SJSA1 (cell line): ENCODE results near the gene LY6G6C. TPM values are rescaled to one million over a fixed set of nuclear protein-coding genes. Genes with fewer than 3 reads are reported as not detected.
"Not testable (repeated sequence)": the region's sequence is repeated elsewhere in the genome, so short reads cannot be mapped to it uniquely, and the experiment has no call there.

ENCODE experiments used
- DNase-seq, 2 experiments: peaks; one replicate each; pipeline ENCODE4 v3.0.0-alpha.2; 2015 to 2020; ENCODE audit warnings: low spot score in 2 of 2, low read depth in 1 of 2
- H3K27ac ChIP-seq: fragments of 250-450 bp; sonication (Bioruptor Pico); 2 replicates; pipeline ENCODE4 v1.5.1; 2020; ENCODE audit warnings: mild to moderate bottlenecking, moderate library complexity
- H3K27me3 ChIP-seq: fragments of 250-450 bp; sonication (Bioruptor Pico); replicated peaks from 2 replicates; pipeline ENCODE4 v1.5.1; 2020; ENCODE audit warnings: mild to moderate bottlenecking, moderate library complexity
- H3K36me3 ChIP-seq: fragments of 250-450 bp; sonication (Bioruptor Pico); 2 replicates; pipeline ENCODE4 v1.5.1; 2020; ENCODE audit warnings: mild to moderate bottlenecking
- H3K4me1 ChIP-seq: fragments of 250-450 bp; sonication (Bioruptor Pico); replicated peaks from 2 replicates; pipeline ENCODE4 v1.6.1; 2021; ENCODE audit warnings: mild to moderate bottlenecking
- H3K4me3 ChIP-seq: fragments of 250-450 bp; sonication (Bioruptor Pico); 2 replicates; pipeline ENCODE4 v1.5.1; 2020; ENCODE audit warnings: mild to moderate bottlenecking
- H3K9me3 ChIP-seq: fragments of 250-450 bp; sonication (Bioruptor Pico); replicated peaks from 2 replicates; pipeline ENCODE4 v1.5.1; 2020; ENCODE audit warnings: mild to moderate bottlenecking
- total RNA-seq: library from RNA; depleted of rRNA; stranded (reverse); fragments of >200 nt; shearing (Covaris generic); gene quantifications from 2 replicates; pipeline ENCODE4 v1.2.3, GENCODE V29; 2014

The LY6G6C gene
- total RNA-seq, 1 experiment from 2014 or later, result not detected

GRCh38 chr6:31713991-31714684, 7.4 kb downstream of the LY6G6C start:
- Histone ChIP-seq H3K4me1 (peaks cover 3% of the 10 kb centered on the region; the same call in 1 of the 2 replicates), H3K4me3 (no peak overlapping the region), H3K36me3 (no peaks in the 10 kb centered on the region), H3K9me3 (no peaks in the 10 kb centered on the region), H3K27ac (no peak overlapping the region), H3K27me3 (no peaks in the 10 kb centered on the region)
- no peak for DNase-seq

GRCh38 chr6:31713465-31713864, 8.1 kb downstream of the LY6G6C start:
- no peaks in the 10 kb centered on the region for H3K27me3 ChIP-seq
- no peak overlapping the region for H3K27ac ChIP-seq
- DNase-seq, result no peak
- H3K4me1 ChIP-seq, result peaks cover 3% of the 10 kb centered on the region; the same call in 1 of the 2 replicates
- H3K4me3 ChIP-seq, result no peak overlapping the region
- no peaks in the 10 kb centered on the region for H3K9me3 ChIP-seq
- no peaks in the 10 kb centered on the region for H3K36me3 ChIP-seq

DNA sequence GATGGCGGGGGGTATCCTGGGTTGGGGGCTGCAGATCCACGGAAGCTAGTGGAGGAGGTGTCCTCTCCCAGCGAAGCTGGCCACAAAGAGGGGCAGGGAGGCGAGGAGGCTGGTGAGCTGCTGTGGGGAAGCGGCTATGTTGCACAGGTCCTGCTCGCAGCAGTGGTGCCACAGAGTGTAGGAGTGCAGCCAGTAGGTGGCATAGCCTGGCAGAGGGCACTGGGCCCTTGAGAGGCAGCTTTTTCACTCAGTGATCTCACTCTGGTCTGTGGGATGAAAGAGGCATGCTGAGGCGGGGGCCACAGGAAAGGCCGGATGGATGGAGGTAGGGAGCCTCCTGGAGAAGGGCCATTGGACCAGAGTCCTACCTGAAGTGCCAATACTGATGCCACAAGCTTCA, 9.2 kb downstream of the LY6G6C start:
- Histone ChIP-seq H3K36me3 (no peaks in the 10 kb centered on the region), H3K4me1 (peaks cover 3% of the 10 kb centered on the region; the same call in 1 of the 2 replicates), H3K27ac (no peak overlapping the region), H3K27me3 (no peaks in the 10 kb centered on the region), H3K4me3 (no peak overlapping the region), H3K9me3 (no peaks in the 10 kb centered on the region)
- DNase-seq, result no peak

DNA sequence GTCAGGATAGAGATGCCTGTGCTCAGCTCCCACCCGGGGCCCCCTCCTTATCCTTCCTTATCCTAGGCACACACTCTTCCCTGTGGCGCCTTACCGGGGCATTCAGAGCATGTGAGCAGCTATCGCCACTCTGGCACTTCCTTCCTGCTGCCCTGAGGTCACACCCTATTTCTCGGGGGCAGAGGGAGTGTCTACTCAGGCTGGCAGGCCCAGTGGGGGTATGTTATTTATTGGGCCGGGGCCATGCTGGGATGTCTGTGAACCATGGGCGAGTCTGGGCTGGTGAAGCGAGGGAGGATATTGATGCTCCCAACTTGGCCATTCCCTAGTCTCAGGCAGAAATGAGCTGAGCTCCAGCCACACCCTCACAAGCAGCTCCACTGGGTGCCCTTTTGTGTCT, 10.3 kb downstream of the LY6G6C start:
- DNase-seq, result no peak
- Histone ChIP-seq H3K9me3 (no peaks in the 10 kb centered on the region), H3K36me3 (no peaks in the 10 kb centered on the region)

GRCh38 chr6:31710523-31711219, 10.9 kb downstream of the LY6G6C start:
- Histone ChIP-seq H3K27ac (no peak overlapping the region), H3K36me3 (no peaks in the 10 kb centered on the region), H3K27me3 (no peaks in the 10 kb centered on the region), H3K9me3 (no peaks in the 10 kb centered on the region), H3K4me1 (peaks cover 3% of the 10 kb centered on the region; the same call in 1 of the 2 replicates), H3K4me3 (no peak overlapping the region)
- no peak for DNase-seq

More for the DNA sequence above, 10.3 kb downstream of the LY6G6C start:
- Histone ChIP-seq H3K27ac (no peak overlapping the region), H3K4me1 (peaks cover 3% of the 10 kb centered on the region; the same call in 1 of the 2 replicates), H3K27me3 (no peaks in the 10 kb centered on the region), H3K4me3 (no peak overlapping the region)

- not testable (repeated sequence) for H3K27me3 ChIP-seq, DNase-seq, H3K36me3 ChIP-seq, H3K4me3 ChIP-seq, H3K9me3 ChIP-seq, H3K27ac ChIP-seq, H3K4me1 ChIP-seq
Observed at GRCh38 chr6:31709157-31709556, 12.4 kb downstream of the LY6G6C start.

DNA sequence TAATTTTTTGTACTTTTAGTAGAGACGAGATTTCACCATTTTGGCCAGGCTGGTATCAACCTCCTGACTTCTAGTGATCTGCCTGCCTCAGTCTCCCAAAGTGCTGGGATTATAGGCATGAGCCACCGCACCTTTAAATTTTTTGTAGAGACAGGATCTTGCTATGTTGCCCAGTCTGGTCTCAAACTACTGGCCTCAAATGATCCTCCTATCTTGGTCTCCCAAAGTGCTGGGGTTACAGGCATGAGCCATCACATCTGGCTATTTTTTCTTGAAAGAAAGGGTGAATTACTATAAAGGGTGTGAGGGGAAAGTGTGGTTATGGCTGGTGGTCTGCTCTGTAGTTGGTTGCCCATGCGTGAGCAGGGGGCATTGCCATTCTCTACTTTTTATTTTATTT, 13.3 kb downstream of the LY6G6C start:
- Histone ChIP-seq H3K4me3 (no peak overlapping the region), H3K27ac (no peak overlapping the region), H3K9me3 (no peaks in the 10 kb centered on the region), H3K36me3 (no peaks in the 10 kb centered on the region), H3K4me1 (peaks cover 15% of the 10 kb centered on the region), H3K27me3 (no peaks in the 10 kb centered on the region)
- DNase-seq, result no peak

DNA sequence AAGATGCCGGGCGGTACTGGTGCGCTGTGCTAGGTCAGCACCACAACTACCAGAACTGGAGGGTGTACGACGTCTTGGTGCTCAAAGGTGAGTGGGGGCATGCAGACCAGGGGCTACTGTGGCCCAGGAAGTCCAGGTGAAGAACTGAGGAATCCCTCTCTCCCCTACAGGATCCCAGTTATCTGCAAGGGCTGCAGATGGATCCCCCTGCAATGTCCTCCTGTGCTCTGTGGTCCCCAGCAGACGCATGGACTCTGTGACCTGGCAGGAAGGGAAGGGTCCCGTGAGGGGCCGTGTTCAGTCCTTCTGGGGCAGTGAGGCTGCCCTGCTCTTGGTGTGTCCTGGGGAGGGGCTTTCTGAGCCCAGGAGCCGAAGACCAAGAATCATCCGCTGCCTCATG, 13.8 kb downstream of the LY6G6C start:
- Histone ChIP-seq H3K4me3 (no peak overlapping the region), H3K36me3 (no peaks in the 10 kb centered on the region), H3K9me3 (no peaks in the 10 kb centered on the region), H3K4me1 (peaks cover 15% of the 10 kb centered on the region), H3K27ac (no peak overlapping the region), H3K27me3 (no peaks in the 10 kb centered on the region)
- DNase-seq, result no peak

GRCh38 chr6:31706599-31706998, 14.9 kb downstream of the LY6G6C start, which contains the start of gene LY6G6F:
TSS of gene LY6G6F (plus strand) at chr6:31706866. CDS start at chr6:31706907, 41 bp downstream.
- no peak for DNase-seq
- no peaks in the 10 kb centered on the region for H3K9me3 ChIP-seq
- H3K4me1 ChIP-seq, result peaks cover 19% of the 10 kb centered on the region
- no peak within 1 kb of the TSS for H3K27ac ChIP-seq
- H3K27me3 ChIP-seq, result no peaks in the 10 kb centered on the region
- 0 out of 2 replicates have a peak, but pooled peaks cover under 1% of the 10 kb centered on the region for H3K36me3 ChIP-seq
- no peak within 1 kb of the TSS for H3K4me3 ChIP-seq

DNA sequence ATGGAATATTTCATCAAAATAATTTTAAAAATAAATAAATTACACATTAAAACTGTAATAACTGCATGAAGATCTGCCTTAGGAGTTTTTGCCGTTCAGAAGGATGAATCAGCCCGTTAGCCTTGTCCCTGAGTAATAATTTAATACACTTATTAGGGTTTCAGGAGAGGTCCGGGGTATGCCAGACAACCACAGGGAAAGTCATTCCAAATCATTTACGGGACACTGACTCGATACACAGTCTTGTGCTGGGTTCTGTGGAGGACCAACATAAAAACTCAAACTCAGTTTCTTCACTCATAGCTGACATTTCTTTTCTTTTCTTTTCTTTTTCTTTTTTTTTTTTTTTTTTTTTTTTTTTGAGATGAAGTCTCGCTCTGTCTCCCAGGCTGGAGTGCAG, 15.6 kb downstream of the LY6G6C start:
- Histone ChIP-seq H3K4me1 (peaks cover 21% of the 10 kb centered on the region), H3K27me3 (no peaks in the 10 kb centered on the region), H3K27ac (no peak overlapping the region), H3K4me3 (no peak overlapping the region), H3K9me3 (no peaks in the 10 kb centered on the region), H3K36me3 (0 out of 2 replicates have a peak, but pooled peaks cover 4% of the 10 kb centered on the region)
- no peak for DNase-seq

DNA sequence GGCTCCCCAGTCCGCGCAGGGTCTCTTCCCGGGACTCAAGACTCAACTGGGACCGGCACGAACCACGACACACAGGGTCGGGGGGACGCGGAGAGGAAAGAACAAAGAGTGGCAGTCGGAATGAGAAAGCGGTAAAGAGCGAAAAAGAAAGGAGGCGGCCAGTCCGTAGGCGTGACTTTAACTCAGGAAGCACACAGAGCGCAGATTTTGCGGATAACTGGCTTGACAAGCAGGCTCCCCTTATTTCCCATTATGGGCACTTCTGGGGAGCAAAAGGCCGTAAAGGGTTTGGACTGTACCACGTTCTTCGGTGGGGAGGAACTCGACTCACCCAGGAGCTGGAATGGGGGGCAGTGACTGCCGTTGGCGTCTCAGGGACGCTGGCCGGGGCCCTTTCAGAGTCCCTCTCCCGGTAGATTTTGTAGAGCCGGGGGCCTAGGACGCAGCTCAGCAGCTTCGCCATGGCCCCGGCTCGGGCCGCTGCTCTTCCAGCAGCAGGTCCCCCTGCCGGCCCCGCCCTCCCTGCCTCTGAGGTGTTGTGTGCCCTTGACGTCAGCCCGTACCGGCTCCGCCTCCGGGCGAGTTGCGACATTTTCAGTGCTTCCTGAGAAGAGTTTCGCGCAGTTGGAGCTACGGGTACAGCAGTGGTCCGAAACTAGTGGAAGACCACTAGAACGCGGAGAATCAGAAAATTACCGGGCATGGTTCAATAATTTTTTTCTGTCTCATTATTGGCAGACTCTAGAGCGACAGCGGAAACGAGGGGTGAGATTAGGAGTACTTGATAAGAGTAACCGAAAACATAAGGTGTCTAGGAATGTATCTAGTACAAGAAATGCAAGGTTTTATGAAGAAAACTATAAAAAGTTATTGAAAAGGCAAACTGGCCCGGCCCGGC, 18.5 kb downstream of the LY6G6C start, which contains the start of gene ABHD16A:
Gene ABHD16A, minus strand, starts transcription at position 506 of the 898 bp plus-strand sequence. Its CDS starts 43 bp downstream, at position 463.
- peaks cover 14% of the 10 kb centered on the region for H3K36me3 ChIP-seq

GRCh38 chr6:31702405-31702818, 19.1 kb downstream of the LY6G6C start:
- H3K36me3 ChIP-seq, result peaks cover 19% of the 10 kb centered on the region
- H3K27me3 ChIP-seq, result no peaks in the 10 kb centered on the region
- no peaks in the 10 kb centered on the region for H3K9me3 ChIP-seq
- peak overlapping the region; percentile 65 for H3K4me3 ChIP-seq
- DNase-seq, result no peak
- peaks cover 21% of the 10 kb centered on the region for H3K4me1 ChIP-seq
- peak overlapping the region; percentile 84 for H3K27ac ChIP-seq

More for the DNA sequence above, 18.5 kb downstream of the LY6G6C start, which contains the start of gene ABHD16A:
- H3K27ac ChIP-seq, result peak within 1 kb of the TSS; percentile 84
- peak; percentile 95 to 99 for DNase-seq
- no peaks in the 10 kb centered on the region for H3K27me3 ChIP-seq
- peak within 1 kb of the TSS; percentile 65 for H3K4me3 ChIP-seq
- H3K9me3 ChIP-seq, result no peaks in the 10 kb centered on the region
- peaks cover 21% of the 10 kb centered on the region for H3K4me1 ChIP-seq

- H3K27ac ChIP-seq, result peak overlapping the region; percentile 84; the same call in 1 of the 2 replicates
- peak overlapping the region; percentile 65 for H3K4me3 ChIP-seq
- no peaks in the 10 kb centered on the region for H3K9me3 ChIP-seq
- no peaks in the 10 kb centered on the region for H3K27me3 ChIP-seq
- peaks cover 25% of the 10 kb centered on the region for H3K36me3 ChIP-seq
- peaks cover 21% of the 10 kb centered on the region for H3K4me1 ChIP-seq
- no peak for DNase-seq
Observed at GRCh38 chr6:31701666-31702404, 19.7 kb downstream of the LY6G6C start.
